CD14-positive monocyte (primary cell): ENCODE measurements around the gene GRIK2. TPM values are rescaled to one million over a fixed set of nuclear protein-coding genes. Genes with fewer than 3 reads are reported as not detected.

Experiments
- DNase-seq, 3 donors: peaks; one replicate each; pipeline ENCODE4 v3.0.0-alpha.2; 2011 to 2022
- H2AFZ ChIP-seq: 2 replicates; pipeline ENCODE4 v1.6.0; 2012; ENCODE audit warnings: mild to moderate bottlenecking, low read depth, low read length, inconsistent platforms; ENCODE audit not compliant: insufficient read depth, poor library complexity, severe bottlenecking
- H3K27ac ChIP-seq, 2 donors: 1 replicate in 1 of 2; 2 replicates in 1 of 2; pipeline ENCODE4 v1.5.1; 2012 to 2013; ENCODE audit warnings: low read length in 2 of 2, control low read depth in 1 of 2, inconsistent platforms in 1 of 2, low read depth in 1 of 2, mild to moderate bottlenecking in 1 of 2
- H3K27me3 ChIP-seq, 2 donors: one replicate each; pipeline versions ENCODE4 v1.6.0 to v1.6.1; 2011 to 2013; ENCODE audit warnings: low read length in 2 of 2; ENCODE audit not compliant: control insufficient read depth in 2 of 2, insufficient read depth in 2 of 2
- H3K36me3 ChIP-seq, 2 donors: replicated peaks in 1 of 2; 1 replicate in 1 of 2; 2 replicates in 1 of 2; pipeline versions ENCODE4 v1.5.1 to v1.6.1; 2012 to 2013; ENCODE audit warnings: low read length in 2 of 2, control low read depth in 1 of 2, inconsistent platforms in 1 of 2, mild to moderate bottlenecking in 1 of 2; ENCODE audit not compliant: insufficient read depth in 2 of 2, control insufficient read depth in 1 of 2
- H3K4me1 ChIP-seq, 2 donors: 1 replicate in 1 of 2; 2 replicates in 1 of 2; pipeline versions ENCODE4 v1.5.1 to v1.6.1; 2012 to 2013; ENCODE audit warnings: low read length in 2 of 2, control low read depth in 1 of 2, inconsistent platforms in 1 of 2, mild to moderate bottlenecking in 1 of 2, moderate library complexity in 1 of 2; ENCODE audit not compliant: insufficient read depth in 2 of 2, control insufficient read depth in 1 of 2
- H3K4me2 ChIP-seq: replicated peaks from 2 replicates; pipeline ENCODE3; 2012; ENCODE audit warnings: low read length, moderate library complexity, mild to moderate bottlenecking; ENCODE audit not compliant: poor library complexity, severe bottlenecking; ENCODE audit errors: extremely low read depth
- H3K4me3 ChIP-seq, 3 experiments: fragments of 200-600 bp in 1 of 3; sonication (generic) in 1 of 3; replicated peaks in 1 of 3; 1 replicate in 2 of 3; 2 replicates in 1 of 3; pipeline ENCODE4 v1.5.1; 2011 to 2013; ENCODE audit warnings: low read length in 3 of 3, mild to moderate bottlenecking in 3 of 3, control low read depth in 2 of 3, low read depth in 2 of 3, inconsistent platforms in 1 of 3, moderate library complexity in 1 of 3
- H3K79me2 ChIP-seq: 2 replicates; pipeline ENCODE4 v1.6.0; 2012; ENCODE audit warnings: mild to moderate bottlenecking, control low read depth, inconsistent platforms, low read length, moderate library complexity; ENCODE audit not compliant: insufficient read depth
- H3K9ac ChIP-seq: 2 replicates; pipeline ENCODE4 v1.6.0; 2017; ENCODE audit warnings: low read length, mild to moderate bottlenecking; ENCODE audit not compliant: insufficient read depth, poor library complexity, severe bottlenecking
- H3K9me3 ChIP-seq, 2 donors: replicated peaks in 1 of 2; 1 replicate in 1 of 2; 2 replicates in 1 of 2; pipeline versions ENCODE4 v1.5.1 to v1.6.1; 2012 to 2013; ENCODE audit warnings: low read length in 2 of 2, control low read depth in 1 of 2; ENCODE audit not compliant: control insufficient read depth in 1 of 2, insufficient read depth in 1 of 2
- H4K20me1 ChIP-seq: 2 replicates; pipeline ENCODE4 v1.6.0; 2012; ENCODE audit warnings: mild to moderate bottlenecking, low read length, control low read depth, moderate library complexity; ENCODE audit not compliant: insufficient read depth
- H3K27ac Mint-ChIP-seq, 7 donors: one replicate each; pipeline ENCODE4 v1.8.0; 2020; ENCODE audit warnings: mild to moderate bottlenecking in 7 of 7, mixed read lengths in 7 of 7, moderate library complexity in 6 of 7, inconsistent platforms in 2 of 7
- H3K27me3 Mint-ChIP-seq, 3 donors: one replicate each; pipeline ENCODE4 v1.8.0; 2021 to 2022; ENCODE audit warnings: low read depth in 3 of 3, mild to moderate bottlenecking in 3 of 3, mixed read lengths in 3 of 3, moderate library complexity in 3 of 3, inconsistent platforms in 1 of 3
- H3K36me3 Mint-ChIP-seq, 2 donors: one replicate each; pipeline ENCODE4 v1.8.0; 2020; ENCODE audit warnings: mixed read lengths in 2 of 2, inconsistent platforms in 1 of 2, mild to moderate bottlenecking in 1 of 2
- H3K4me1 Mint-ChIP-seq: one replicate; pipeline ENCODE4 v1.8.0; 2020; ENCODE audit warnings: mild to moderate bottlenecking, mixed read lengths
- H3K4me3 Mint-ChIP-seq, 2 donors: one replicate each; pipeline ENCODE4 v1.8.0; 2020; ENCODE audit warnings: mild to moderate bottlenecking in 2 of 2, mixed read lengths in 2 of 2, moderate library complexity in 1 of 2
- H3K9me3 Mint-ChIP-seq, 7 donors: one replicate each; pipeline ENCODE4 v1.8.0; 2020 to 2022; ENCODE audit warnings: mixed read lengths in 7 of 7, mild to moderate bottlenecking in 6 of 7, moderate library complexity in 6 of 7, inconsistent platforms in 2 of 7
- WGBS: methylation state at CpG from one replicate; pipeline ENCODE4 v1.1.5; 2013; ENCODE audit warnings: missing lambda C conversion rate; ENCODE audit not compliant: insufficient coverage; 5-methylcytosine and 5-hydroxymethylcytosine counted together
- intact Hi-C, 2 donors: fragments of 100-400 bp; cut with micrococcal nuclease; formaldehyde crosslinking; loops; one replicate each; pipeline versions ENCODE4 v1.15.0 to v1.15.1; 2023
- polyA plus RNA-seq, 3 donors: library from polyadenylated mRNA; depleted of rRNA in 1 of 3; unstranded in 2 of 3; stranded (reverse) in 1 of 3; fragments of 300-500 nt in 2 of 3; fragments of >200 nt in 1 of 3; fragmentation: Illumina TruSeq in 2 of 3; gene quantifications; 1 replicate in 2 of 3; 2 replicates in 1 of 3; pipeline ENCODE4 v1.2.3, GENCODE V29; 2012 to 2021
- TF ChIP-seq, protein P1 (sequence below): fragments of 200-600 bp; IDR thresholded peaks from one replicate; pipeline ENCODE4 v1.8.0; 2022; ENCODE audit warnings: antibody characterized with exemption, mild to moderate bottlenecking

GRIK2 gene
- polyA plus RNA-seq, 3 donors = not detected

DNA sequence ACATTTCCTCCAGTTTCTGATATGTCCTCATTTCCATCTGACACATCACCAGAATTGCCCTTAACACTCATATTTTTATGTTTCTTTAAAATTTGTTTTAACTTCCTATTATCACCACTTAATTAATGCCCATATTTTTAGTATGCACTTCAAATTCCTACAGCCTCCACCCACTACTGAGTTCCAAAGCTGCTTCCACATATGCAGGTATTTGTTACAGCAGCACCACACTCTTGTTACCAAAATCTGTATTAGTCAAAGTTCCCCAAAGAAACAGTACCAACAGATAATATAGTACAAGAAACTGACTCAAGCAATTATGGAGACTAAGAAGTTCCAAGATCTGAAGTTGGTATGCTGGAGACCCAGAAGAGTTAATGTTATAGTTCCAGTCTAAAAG lies 340.4 kb downstream of the GRIK2 start:
- H3K27ac ChIP-seq = no peak overlapping the region
- H4K20me1 ChIP-seq = no peaks in the 10 kb centered on the region
- no peaks in the 10 kb centered on the region for H3K79me2 ChIP-seq
- TF ChIP-seq, protein P1, sequence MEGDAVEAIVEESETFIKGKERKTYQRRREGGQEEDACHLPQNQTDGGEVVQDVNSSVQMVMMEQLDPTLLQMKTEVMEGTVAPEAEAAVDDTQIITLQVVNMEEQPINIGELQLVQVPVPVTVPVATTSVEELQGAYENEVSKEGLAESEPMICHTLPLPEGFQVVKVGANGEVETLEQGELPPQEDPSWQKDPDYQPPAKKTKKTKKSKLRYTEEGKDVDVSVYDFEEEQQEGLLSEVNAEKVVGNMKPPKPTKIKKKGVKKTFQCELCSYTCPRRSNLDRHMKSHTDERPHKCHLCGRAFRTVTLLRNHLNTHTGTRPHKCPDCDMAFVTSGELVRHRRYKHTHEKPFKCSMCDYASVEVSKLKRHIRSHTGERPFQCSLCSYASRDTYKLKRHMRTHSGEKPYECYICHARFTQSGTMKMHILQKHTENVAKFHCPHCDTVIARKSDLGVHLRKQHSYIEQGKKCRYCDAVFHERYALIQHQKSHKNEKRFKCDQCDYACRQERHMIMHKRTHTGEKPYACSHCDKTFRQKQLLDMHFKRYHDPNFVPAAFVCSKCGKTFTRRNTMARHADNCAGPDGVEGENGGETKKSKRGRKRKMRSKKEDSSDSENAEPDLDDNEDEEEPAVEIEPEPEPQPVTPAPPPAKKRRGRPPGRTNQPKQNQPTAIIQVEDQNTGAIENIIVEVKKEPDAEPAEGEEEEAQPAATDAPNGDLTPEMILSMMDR = no peak
- H3K4me1 Mint-ChIP-seq = peaks cover 3% of the 10 kb centered on the region
- no peak overlapping the region for H2AFZ ChIP-seq
- H3K4me3 ChIP-seq = no peak overlapping the region
- H3K27me3 ChIP-seq = no peaks in the 10 kb centered on the region
- intact Hi-C loops = no loop called here
- H3K27me3 Mint-ChIP-seq = peaks cover 0 to 3% (median 0%) of the 10 kb centered on the region in 3 donors
- peaks cover 0 to 20% (median 13%) of the 10 kb centered on the region in 7 donors for H3K9me3 Mint-ChIP-seq
- no peak for DNase-seq
- peaks cover 0 to 9% of the 10 kb centered on the region in 2 donors for H3K9me3 ChIP-seq
- no peaks in the 10 kb centered on the region for H3K4me1 ChIP-seq
- no peaks in the 10 kb centered on the region for H3K36me3 ChIP-seq
- no peak overlapping the region for H3K9ac ChIP-seq
- no peak overlapping the region for H3K27ac Mint-ChIP-seq
- H3K4me3 Mint-ChIP-seq = no peak overlapping the region
- H3K4me2 ChIP-seq = no peak overlapping the region
- no peaks in the 10 kb centered on the region for H3K36me3 Mint-ChIP-seq

DNA sequence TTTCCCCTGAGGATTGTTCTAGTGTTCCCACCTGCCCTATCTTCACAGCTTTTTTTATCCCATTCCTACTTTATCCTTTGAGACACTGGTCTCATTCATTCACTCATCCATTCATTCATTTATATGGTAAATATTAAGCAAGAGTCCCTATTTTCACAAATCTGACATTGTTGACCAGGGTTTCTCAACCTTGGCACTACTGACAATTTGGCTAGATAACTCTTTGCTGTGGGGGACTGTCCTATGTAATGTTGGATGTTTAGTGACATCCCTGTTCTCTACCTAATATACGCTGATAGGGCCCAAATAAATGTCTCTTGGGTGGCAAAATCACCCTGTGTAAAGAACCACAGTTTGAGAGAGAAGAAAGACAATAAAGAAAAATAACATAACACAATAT lies 345.0 kb downstream of the GRIK2 start:
- no peaks in the 10 kb centered on the region for H3K4me1 Mint-ChIP-seq
- peaks cover 0 to 1% (median 0%) of the 10 kb centered on the region in 3 donors for H3K27me3 Mint-ChIP-seq
- no peak overlapping the region for H3K4me3 Mint-ChIP-seq
- no CpG with 5 or more reads among the region's 1 CpG for WGBS
- no peak overlapping the region for H2AFZ ChIP-seq
- no peak overlapping the region for H3K4me3 ChIP-seq
- H3K4me2 ChIP-seq = no peak overlapping the region
- intact Hi-C loops = no loop called here
- no peaks in the 10 kb centered on the region for H3K79me2 ChIP-seq
- H3K9me3 ChIP-seq = peaks cover 0 to 9% of the 10 kb centered on the region in 2 donors
- H3K4me1 ChIP-seq = no peaks in the 10 kb centered on the region
- no peaks in the 10 kb centered on the region for H3K27me3 ChIP-seq
- TF ChIP-seq, protein P1 = no peak
- no peak overlapping the region for H3K9ac ChIP-seq
- H4K20me1 ChIP-seq = no peaks in the 10 kb centered on the region
- no peaks in the 10 kb centered on the region for H3K36me3 ChIP-seq
- no peaks in the 10 kb centered on the region for H3K36me3 Mint-ChIP-seq
- H3K9me3 Mint-ChIP-seq = peaks cover 4 to 23% (median 15%) of the 10 kb centered on the region in 7 donors
- no peak overlapping the region for H3K27ac ChIP-seq
- no peak for DNase-seq
- H3K27ac Mint-ChIP-seq = no peak overlapping the region
